ENCODE results near the gene OSBP2.

Gene OSBP2

DNA sequence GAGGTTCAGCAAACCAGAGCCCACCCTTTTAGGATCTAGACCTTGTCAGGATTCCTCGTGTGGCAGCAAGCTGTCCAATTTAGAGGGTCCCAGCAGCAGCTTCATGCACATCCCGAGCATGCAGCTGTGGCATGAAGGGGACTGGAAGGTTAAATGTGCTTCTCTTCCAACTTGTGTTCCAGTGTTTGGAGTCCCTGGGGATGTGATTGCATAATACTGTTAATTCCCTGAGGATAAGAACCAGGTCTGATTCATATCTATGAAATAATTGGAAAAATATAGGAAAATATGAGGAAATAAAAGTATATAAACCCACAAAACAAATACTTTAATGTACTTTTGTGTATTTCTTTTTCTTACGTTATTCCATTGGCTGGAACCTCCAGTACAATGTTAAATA, 143.4 kb downstream of the OSBP2 start:
- DNase-seq (ENCODE audit: low read depth in 3 of 3), result no peak

- no peak for DNase-seq (ENCODE audit: low read depth in 3 of 3)
Measured at GRCh38 chr22:30841273-30841672, 146.6 kb downstream of the OSBP2 start.

DNA sequence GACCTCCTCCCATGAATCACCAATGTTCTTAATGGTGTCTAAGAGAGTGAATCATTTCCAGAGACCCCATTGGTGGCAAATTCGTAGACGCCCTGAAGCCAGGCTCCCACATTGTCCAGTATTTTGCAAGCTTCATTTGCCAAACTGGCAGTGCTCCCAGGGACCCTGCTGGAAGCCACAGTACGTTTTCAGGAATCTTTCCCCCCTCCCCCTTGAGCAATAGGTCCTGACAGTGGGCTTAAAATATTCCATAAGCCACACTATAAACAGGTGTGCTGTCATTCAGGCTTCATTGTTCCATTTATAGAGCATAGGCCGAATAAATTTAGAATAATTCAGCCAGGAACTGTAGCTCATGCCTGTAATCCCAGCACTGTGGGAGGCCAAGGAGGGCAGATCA, 148.6 kb downstream of the OSBP2 start:
- no peak for DNase-seq (ENCODE audit: low read depth in 3 of 3)

GRCh38 chr22:30847583-30847982, 152.9 kb downstream of the OSBP2 start:
- no peak for DNase-seq (ENCODE audit: low read depth in 3 of 3)

DNA sequence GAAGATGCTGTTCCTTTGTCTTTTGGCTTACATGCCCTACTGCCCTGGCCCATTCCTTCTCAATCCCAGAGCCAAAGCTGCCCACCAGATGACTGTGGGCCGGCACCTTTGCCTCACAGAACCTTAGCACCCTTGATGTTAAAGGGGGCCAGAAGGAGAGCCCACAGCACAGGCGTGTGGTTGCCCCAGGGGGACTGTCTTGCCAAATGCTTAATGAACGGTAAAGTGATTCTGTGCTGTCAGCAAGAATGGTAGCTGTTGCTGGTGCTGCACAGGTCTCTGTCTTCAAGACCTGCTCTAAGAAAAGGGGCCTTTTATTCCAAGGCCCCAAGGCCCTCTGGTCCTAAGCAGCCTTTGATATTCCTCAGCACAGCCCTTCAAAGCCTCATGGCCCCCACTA, 160.6 kb downstream of the OSBP2 start:
- no peak for DNase-seq (ENCODE audit: low read depth in 3 of 3)

DNA sequence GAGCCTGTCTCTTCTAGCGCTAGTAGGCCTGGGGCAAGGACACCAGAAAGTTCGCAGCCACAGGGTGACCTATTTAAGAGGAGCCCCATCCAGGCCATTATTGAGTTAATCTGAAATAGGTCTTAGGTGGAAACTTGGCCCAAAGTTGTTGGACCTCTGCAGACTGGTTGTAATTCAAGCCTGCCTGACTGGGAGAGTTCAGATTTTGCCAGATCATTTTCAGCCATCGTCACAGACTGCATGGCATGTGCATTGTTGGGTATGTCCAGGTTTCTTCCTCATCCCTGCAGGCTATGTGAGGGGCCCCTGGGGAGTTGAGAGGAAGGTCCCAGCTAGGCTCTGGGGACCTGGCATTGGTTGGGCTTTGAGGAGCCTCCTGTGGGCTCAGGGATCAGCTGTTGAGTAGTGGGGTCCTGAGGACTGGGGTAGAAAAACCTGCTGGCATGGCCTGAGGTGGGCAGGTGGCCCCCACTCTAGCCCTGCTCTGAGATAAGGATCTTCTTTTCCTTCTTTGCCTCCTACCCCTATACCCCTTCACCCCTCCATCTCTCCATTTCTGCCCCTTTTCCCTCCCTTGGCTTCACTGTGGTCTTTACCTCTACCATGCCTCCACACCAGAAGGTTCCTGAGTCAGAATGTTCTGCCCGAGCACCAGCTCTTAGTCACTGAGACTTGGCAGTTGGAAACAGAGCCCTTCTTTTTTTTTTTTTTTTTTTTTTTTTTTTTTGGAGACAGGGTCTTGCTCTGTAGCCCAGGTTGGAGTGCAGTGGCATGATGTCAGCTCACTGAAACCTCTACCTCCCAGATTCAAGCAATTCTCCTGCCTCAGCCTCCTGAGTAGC, 161.2 kb downstream of the OSBP2 start:
- no peak for DNase-seq (ENCODE audit: low read depth in 3 of 3)

DNA sequence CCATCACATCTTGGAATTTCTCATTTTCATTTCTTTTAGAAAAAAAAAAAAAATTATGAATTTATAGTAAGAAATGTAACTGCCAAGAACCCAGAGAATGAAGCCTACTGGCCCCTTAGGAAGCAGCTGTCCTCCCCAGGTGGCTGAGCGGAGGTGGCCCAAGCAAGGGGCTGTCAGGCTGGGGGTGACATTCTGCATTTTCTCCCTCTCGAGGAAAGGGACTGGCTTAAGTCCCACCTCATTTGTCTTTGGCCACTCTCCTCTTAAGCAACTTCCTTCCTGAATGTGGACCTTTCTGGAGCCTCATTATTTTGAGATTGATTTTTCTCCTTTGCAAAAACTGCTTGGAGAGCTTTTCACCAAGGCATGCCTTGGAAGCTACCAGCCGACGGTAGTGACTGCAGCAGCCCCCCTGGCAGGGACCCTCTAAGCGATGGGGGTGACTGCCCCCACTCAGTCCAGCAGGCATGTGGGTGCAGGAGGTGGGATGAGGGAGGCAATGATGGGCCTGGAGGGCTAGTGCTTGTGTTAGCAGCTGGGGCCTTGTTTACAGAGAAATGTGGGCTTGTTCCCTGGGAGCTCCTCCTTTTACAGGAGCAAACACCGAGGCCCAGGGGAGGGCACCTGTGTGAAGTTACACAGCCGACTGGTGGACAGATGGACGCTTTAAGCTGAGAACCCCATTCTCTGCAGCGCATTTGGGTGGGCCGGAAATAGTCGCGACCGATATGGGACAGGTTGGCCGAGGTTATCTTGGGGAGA, 162.2 kb downstream of the OSBP2 start:
- no peak for DNase-seq (ENCODE audit: low read depth in 3 of 3)

DNA sequence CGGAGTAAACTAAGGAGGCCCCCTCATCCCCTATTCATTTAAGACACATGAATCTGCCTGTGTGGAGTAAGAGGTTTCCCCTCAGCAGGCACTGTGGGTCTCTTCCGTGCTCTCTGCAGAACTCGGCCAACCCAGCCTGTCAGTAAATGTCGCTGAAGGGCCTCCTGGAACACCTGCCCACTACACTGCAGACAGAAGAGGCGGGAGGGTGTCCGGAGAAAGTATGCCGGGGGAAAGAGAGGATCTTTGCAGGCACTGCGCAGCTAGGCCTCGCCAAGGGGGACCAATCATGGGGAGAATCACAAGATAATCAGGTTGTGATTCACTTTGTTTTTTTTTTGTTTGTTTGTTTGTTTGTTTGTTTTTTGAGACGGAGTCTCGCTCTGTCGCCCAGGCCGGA, 163.1 kb downstream of the OSBP2 start:
- no peak for DNase-seq (ENCODE audit: low read depth in 3 of 3)

- DNase-seq (ENCODE audit: low read depth in 3 of 3), result no peak
Measured at GRCh38 chr22:30858976-30859713, 164.5 kb downstream of the OSBP2 start.

- no peak for DNase-seq (ENCODE audit: low read depth in 3 of 3)
Measured at GRCh38 chr22:30859714-30860095, 165.0 kb downstream of the OSBP2 start.

GRCh38 chr22:30860176-30861105, 165.8 kb downstream of the OSBP2 start:
- DNase-seq (ENCODE audit: low read depth in 3 of 3), result no peak

DNA sequence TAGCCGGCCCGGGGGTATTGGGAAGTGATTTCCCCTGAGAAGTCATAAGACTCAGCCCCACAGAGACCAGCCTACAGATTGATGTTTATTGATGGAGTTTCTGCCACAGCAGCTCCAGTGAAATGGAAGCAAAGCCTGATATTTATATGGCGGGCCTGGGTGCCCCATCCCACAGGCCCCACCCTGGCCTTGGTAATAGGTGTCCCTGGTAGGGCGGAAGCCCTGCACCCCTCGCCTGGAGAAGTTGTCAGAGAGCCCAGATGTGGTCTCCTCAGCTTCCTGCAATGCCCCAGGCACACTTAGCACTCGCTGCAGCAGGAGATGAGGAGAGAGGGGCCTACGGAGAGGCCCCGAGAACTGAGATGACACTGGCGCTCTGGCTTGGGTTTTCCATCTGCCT, 166.5 kb downstream of the OSBP2 start:
- no peak for DNase-seq (ENCODE audit: low read depth in 3 of 3)

- no peak for DNase-seq (ENCODE audit: low read depth in 3 of 3)
Measured at GRCh38 chr22:30861688-30862552, 167.2 kb downstream of the OSBP2 start.

- no peak for DNase-seq (ENCODE audit: low read depth in 3 of 3)
Measured at GRCh38 chr22:30863081-30863833, 168.6 kb downstream of the OSBP2 start.

DNA sequence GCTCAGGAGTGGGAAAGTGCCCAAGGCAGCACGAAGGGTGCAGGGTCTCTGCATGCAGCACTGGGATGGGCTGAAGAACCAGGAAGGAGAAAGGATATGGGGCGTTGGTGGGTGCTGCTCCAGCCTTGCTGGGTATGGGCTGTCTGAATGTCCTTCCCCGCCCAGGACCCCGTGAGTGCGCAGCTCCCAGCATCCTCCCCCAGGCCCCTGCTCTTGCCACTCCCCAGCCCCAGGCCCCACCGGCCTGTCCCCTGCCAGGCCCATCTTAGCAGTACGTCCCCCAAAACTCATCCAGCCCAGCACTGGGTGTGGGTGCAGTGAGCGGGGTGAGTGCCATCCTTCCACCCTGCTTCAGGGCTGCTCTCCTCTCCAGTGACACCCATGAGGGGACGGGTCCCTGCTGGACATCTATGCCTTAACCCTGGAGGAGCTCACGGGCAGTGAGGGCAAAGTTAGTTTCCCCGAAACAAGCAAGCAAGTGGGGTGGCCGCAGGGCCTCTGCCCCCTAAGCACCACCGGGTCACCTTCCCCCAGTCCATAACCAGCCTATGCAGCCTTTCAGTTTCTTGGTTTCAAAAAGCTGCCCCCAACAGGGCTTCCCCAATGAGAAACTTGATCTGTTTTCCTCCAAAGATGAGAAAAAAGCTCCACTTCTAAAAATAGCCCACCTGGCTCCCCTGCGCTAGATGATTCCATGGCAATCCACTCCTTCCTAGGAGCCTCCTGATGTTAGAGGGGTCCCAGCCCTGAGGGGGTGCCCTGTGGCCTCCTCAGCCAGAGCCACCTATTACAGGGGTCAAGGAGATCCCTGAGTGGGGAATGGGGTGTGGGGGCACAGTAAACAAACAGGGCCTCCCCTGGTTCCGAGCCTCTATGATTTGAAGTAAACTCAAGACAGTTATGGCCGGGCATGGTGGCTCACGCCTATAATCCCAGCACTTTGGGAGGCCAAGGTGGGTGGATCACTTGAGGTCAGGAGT, 170.1 kb downstream of the OSBP2 start:
- no peak for DNase-seq (ENCODE audit: low read depth in 3 of 3)

- no peak for DNase-seq (ENCODE audit: low read depth in 3 of 3)
Measured at GRCh38 chr22:30865656-30866055, 171.0 kb downstream of the OSBP2 start.

- no peak for DNase-seq (ENCODE audit: low read depth in 3 of 3)
Measured at GRCh38 chr22:30866216-30866615, 171.5 kb downstream of the OSBP2 start.

DNA sequence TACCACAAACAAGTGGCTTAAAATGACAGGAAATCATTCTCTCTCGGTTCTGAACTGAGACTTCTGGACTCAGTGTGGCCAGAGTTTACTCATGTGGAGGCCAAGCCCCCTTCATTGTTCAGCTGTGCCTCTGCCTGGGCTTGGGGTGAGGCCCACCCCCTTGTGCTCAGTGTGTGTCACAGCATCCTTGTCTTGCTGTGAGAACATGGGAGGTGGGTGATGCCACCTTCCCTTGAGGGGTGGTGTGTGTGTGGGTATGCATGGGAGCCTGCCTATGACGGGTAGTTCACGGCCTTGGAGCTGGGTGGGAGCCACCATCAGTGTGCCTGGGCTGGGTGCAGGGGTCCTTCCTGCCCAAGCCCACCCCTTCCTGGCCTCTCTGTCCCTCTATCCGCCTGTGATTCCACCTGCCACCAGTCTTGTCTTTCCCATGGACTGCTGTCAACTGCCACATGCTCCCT, 172.2 kb downstream of the OSBP2 start:
- DNase-seq (ENCODE audit: low read depth in 3 of 3), result no peak
